HL-60/S4 treated with phorbol 12-myristate 13-acetate at 8.2 ng/mL for 4 days and 3 days (cell line): ENCODE data around the gene KCNQ1.

Source experiments
- in situ Hi-C: fragments of 300-500 bp; cut with MboI; formaldehyde crosslinking; loops from 2 replicates; pipeline ENCODE4 v1.15.0; 2022; ENCODE audit warnings: low sequenced_read_pairs

The KCNQ1 gene

DNA sequence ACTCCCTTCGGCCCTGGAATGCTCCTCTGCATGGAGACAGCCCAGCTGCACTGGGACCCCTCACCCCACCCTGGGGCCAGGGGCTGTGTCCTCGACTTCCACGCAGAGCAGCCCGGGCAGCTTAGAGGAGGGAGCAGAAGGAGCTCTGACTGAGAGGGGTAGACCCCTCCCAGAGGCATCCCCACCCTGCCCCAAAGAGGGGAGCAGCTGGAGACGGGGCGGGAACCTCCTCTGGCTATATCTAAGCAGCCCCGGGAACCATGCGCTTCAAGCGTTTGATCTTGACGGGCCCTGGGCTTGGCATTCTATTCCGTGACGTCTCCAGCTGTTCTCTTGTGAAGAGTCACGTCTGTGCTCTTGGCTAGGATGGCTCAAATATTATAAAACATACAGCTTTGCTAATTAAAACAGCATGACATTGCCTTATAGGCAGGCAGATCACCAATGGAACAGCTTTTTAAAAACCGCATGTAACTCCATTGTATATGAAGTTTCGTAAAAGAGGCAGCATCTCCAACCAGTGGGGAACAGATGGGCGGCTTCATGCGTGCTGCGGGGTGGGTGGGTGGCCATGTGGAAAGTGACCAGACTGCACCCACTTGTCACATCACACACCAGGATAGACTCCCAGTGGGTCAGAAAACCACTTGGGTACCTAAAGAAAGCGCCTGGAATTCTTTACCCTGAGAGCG lies 7.7 kb downstream of the KCNQ1 start:
- in situ Hi-C loops, result no loop called here

DNA sequence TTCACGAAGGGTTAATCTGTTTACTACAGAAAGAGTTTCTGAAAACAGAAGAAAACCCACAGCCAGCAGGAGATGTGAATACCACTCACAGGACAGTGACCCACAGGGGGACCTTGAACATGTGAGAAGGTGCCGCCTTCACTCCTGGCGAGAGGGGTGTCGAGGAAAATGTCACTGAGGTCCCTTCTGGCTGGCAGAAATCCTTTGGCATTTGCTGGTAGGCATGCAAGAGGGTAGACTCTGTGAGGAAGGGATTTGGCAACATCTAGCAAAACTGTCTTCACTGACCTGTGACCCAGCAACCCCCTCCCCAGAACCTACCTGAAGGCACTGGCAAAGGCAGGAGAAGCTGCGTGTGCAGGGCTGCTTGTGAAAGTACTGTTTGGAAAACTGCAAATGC lies 8.6 kb downstream of the KCNQ1 start:
- in situ Hi-C loops, result no loop called here

DNA sequence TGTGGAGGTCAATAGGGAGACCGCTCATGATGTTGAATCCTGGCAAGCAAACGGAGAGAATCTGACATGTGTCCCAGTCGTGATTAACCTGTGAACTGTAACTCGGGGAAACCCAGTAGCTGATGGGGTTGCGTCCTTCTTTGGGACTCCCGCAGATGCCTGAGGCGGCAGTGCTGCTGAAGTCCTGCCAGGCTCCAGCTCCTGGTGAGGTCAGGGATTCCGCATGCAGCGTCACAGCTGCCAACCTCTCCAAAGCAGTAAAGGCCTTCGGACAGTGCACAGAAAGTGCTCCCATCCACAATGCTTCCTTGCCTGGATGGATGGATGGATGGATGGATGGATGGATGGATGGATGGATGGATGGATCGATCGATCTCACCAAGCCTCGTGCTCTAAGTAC lies 13.5 kb downstream of the KCNQ1 start:
- in situ Hi-C loops, result no loop called here

DNA sequence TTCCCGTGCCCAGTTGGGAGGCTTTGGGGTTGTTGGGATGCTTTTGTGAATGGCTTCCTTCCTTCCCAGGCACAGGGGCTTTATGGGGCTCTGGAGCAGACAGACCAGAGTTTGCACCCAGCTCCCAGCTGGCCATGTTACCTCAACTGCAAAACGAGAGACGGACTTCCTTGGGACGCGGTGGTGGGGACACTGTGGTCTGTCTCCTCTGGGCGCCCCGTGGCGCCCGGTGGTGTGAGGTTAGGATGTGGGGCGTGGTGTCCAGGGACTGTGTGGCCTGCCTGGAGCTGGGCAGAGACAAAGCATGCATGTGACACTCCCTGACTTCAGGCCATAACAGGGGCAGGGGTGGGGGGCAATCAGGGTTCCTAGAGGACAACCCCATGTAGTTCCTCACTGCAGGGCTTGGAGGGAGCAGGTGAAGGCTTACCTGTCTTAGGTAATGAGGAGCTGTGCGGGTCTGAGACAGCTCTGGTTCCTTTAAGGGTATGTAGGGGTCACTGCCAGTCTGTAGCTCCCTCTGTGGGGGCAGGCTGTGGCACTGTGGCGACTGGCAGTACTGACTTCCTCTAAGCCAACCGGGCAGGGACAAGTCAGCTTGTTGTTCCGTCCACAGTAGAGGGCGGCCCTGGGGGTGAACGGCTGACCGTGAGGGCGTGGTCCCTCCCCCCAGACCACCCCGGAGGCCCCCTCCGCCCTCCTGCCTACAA lies 14.4 kb downstream of the KCNQ1 start:
- in situ Hi-C loops, result no loop called here

DNA sequence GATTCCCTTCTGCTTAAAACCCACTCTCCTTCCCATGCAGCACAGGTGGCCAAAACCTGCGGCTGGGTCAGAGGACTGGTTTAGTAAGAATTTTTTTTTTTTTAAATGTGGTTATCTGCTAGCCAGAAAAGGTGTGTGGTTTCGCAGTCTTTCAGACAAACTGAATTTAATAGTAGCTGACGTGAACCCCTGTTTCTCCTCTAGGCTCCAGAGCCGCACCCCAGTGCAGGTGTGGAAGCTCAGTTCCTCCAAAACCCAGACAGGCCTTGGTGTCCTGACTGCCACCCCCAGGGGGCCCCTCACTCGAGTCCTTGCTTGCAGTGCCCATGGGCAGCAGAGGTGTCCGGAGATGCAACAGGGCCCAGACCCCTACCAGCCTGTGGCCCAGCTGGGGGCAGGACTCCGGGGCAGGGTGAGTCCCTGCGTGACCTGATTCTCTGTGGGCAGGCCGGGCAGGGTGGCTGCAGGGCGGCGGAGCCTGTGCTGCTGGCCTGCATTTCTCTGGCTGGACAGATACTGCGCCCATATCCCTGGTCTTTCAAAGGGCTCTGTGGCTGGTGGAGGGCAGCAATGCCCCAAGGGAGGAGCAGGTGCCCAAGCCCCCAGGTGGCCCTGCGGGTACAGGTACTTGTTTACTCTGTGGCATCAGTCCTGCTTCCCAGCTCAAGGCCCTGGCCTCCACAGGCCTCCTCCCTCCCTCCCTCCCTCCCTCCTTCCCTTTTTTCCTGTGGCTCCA lies 15.2 kb downstream of the KCNQ1 start:
- in situ Hi-C loops, result no loop called here

DNA sequence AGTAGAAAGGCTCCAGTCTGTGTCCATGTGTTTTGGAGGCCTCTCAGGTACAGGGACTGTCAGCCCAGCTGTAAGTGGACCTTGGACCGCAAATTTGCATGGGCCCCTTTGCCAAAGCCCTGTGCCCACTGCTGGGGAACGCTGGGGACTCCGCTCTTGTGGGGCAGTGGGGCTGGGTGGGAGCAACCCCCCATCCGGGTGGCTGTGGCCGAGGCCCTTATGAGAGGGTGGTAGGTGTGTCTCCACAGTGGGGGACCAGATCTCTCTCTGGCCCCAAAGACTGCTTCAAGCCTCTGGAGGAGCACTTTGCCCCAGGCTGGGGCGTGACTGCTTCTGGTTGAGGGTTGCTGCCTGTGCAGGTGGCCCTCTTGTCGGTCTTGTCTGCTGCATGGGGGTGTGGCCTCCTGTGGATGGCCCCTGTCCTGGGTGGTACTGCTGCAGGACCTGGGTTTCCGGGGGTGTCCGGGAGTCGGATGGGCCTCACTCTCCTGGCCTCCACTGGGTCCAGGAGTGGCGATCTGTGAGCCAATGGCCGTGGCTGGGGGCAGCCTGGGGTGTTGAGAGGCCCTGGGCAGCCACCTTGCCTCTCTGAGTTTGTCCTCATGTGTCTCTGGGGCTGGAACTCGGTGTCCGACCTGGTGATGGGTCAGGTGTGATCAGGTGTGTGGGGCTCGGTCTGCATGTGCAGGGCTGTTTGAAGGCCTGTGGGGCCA lies 15.9 kb downstream of the KCNQ1 start:
- in situ Hi-C loops, result no loop called here

DNA sequence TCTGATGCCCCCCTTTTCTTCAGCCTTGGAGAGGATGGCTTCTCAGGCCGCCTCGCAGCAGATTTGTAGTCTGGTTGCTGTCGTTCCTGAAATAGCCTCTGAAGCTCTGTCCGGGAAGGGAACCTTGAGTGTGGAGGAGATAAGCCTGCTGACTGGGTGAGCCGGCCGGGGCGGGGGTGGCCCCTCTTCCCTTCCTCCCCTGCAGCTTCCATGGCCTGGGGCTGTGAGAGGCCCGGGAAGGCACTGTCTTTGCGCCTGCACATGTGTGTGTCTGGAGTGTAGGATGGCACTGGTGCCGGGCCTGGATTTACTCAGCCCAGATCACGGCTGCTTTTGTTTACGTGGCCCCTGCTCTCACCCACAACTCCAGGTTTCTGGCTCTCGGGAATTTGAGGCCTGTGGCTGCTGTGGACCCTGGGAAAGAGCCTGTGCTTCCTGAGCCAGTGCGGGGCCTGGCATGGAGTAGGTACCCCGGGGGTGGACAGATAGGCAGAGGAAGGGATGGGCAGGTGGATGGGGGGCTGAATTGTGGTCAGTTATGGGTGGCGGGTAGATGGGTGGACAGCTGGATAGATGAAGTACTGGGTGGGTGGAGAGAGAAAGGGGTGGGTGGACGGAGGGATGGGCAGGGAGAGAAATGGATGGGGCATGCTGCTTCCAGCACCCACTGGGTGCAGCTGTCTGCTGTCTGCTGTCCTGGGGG lies 16.6 kb downstream of the KCNQ1 start:
- in situ Hi-C loops, result no loop called here

DNA sequence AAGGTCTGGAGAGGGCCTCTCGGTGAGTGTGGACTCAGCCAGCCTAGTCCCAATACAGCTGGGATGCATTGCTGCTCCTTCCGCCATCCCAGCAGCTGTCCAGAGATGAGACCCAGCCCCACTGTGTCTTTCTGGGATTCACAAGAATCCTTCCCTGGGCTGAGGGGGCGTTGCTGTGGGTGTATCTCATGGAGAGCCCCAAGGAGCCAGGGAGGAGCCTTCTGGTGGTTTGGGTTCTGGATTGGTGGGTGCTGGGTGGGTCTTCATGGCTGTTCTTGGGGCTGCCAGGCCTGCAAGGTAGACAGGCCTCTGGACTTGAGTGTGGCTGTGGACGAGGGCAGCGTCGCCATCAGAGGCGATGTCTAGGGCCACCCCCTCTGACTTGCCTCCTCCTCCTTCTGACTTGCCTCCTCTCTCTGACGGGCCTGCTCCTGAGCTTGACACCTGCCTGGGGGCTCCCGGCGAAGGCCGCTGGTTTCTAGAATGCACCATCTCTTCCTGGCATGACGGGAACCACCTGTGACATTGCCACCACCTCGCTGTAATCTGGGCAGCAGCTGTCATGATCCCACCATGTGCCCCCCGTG lies 17.2 kb downstream of the KCNQ1 start:
- in situ Hi-C loops, result no loop called here

DNA sequence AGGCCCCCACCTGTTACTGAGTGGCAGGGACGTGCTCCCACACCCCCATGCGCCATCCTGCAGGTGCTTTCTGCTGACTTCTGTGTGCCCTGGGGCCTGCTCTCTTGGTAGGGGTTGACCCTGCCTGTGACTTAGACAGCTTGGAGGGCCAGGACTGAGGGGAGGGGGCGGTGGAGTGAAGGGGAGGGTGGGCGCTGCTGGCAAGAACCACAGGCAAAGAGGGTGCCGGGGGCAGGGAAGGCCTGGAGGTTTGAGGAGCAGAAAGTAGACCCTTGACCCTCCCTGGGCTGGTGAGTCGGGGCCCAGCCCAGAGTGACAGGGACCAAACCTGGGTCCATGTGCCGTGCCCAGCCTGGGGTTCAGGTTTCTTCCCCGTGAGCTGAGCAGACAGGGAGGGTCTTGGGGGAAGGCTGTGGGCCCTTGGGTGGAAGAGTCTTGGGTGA lies 17.8 kb downstream of the KCNQ1 start:
- in situ Hi-C loops, result no loop called here

DNA sequence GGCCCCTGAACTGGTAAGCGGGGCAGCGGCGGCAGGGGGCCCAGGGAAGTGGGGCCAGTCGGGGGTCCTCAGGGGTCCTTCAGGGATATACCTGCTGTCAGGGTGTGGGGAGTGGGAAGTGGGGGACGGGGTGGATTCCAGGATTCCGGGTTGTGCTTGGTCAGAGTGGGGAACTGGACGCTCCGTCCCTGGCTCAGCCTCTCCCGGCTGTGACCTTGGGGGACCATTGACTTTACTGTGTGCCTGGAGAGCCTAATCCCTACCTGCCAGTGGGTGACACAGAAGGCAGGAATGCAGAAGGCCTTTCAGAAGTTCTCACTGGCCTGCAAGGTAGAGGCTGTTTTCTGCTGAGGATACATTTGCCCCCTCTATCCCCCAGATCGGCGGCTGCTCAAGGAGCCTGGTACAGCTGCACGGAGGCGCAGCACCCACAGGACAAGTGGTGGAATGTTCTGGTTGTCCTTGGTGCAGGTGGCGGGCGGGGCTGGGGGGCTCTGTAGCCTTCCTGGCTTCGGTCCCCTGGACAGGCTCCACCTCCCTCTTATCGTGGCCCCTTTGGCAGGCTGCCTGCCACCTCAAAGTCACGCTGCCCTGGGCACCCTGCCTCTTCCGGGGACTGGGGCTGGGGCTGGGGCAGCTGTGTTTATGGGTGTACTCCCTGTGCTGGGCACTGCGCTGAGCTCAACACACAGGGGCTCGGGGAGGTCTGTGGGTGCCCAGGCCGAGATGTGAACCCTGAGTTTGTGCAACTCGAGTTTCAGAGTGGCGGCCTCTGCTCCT lies 18.4 kb downstream of the KCNQ1 start:
- in situ Hi-C loops, result no loop called here

DNA sequence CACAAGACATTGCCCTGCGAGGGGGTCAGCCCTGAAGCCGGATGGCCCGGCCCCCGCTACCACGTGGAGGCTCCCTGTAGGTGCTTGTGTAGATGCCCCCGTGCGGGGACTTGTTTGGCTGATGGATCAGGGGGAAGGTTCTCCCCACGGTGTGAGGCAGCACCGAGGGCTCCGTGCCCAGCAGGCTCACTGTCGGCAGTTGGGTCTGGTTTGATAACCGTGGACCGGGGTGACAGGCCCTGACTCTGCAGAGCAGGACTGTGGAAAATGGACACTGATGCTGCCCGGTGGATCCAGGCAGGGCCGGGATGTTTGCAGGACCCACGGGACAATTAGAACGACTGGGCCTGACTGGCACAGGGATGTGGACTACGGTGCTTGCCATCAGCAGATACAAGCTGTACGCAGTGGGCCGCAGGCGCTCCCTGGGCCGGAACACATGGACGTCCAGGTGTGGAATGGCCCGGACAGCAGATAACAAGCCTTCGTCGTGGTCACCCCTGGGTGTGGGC lies 19.0 kb downstream of the KCNQ1 start:
- in situ Hi-C loops, result no loop called here

DNA sequence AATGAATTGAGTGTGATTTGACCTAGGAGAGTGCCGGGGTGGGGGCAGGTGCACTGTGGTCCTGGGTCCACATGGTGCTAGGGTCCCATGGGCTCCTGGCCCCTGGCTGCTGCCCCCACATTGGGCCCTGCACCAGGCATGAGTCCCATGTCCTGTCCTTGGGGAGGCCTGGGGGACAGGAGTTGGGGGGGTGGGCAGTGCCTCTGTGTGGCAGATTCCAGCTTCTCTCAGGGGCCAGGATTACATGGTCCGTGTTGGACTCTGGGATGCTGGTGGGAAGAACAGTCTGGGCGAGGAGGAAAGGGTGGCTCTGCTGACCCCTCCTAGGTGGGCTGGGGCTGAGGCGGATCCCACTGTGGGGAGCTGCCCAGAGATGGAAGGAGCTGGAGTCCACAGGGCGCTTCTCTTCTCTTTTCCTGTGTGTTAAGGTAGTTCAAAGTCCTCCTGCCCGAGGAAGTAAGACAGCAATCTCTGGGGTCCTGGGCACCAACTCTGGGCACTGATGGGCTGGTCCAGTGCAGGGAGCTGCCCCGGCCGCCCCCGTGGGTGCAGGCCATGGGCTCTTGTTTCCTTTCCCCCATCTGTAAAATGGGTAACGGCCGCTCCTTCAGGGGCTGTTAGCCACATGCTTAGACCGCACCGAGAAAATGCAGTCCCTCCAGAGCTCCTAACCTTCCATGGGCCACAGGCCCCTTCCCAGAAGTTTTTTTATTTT lies 19.8 kb downstream of the KCNQ1 start:
- in situ Hi-C loops, result no loop called here

DNA sequence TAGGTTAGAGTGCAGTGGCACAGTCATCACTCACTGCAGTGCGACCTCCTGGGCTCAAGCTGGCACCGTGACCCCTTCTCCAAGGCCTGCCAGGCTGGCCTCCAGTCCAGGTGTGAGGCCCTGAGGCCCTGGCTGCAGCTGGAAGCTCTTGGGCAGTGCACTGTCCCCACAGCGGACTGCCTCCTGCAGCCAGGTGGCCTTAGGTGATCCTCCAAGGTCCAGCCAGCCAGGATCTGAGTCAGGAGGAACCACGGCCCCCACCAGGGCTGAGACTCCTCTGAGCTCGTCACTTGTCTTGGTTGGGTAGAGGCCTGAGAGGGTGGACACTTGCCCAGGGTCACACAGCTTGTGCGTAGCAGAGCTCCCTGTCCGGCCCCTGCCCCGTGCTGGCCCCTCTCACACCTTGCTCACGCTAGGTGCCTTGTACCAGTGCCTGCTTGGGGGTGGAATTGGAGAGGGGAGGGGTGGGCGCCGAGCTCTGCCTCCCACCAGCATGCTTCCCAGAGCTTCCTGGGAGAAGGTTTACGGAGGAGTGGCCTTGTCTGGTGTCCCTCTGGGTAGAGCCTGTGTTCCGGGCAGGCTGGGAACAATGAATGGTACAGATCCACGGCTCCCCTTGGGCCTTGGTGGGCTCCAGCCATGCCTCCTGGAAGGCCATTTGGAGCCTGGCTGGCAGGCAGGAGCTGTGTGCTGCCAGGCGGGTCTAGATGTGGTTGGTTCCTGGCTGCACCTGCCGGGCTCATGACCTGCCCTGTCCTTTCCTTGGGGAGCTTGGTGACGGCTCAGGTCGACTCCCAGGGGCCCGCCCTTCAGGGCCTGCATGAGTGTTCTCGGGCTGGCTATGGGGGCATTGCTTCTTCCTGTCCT lies 20.6 kb downstream of the KCNQ1 start:
- in situ Hi-C loops, result no loop called here

DNA sequence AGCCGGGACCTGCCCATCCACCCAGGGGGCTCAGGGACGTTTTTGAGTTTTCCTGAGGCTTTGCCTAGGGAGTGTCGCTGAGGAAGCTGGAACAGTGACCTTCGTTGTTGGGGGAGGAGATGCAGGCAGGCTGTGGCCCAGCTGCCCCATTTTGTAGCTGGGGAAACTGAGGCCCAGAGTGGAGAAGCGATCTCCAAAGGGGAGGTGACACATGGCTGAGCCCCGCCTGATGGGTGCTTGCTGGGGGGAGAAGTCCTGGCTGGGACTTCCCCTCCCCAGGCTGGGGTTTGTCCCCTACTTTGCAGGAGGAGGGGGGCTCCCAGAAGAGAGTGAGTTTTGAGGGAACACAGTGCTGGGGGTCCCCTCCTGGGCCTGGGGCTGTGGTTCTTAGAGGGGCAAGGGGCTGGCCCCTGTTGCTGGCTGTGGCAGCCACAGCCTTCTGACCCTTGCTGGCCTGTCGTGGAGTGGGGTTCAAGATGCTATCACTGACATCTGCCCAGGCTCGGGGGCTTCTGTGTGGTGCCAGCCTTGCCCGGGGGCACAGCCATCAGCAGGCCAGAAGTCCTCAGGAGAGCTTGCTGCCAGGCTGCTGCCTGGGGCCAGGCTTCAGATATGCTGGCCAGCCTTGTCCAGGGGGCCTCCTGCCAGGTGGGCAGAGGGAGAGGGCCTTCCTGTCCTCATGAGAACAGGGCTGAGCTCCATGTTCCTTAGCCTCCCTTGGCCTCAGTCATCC lies 21.4 kb downstream of the KCNQ1 start:
- in situ Hi-C loops, result no loop called here

DNA sequence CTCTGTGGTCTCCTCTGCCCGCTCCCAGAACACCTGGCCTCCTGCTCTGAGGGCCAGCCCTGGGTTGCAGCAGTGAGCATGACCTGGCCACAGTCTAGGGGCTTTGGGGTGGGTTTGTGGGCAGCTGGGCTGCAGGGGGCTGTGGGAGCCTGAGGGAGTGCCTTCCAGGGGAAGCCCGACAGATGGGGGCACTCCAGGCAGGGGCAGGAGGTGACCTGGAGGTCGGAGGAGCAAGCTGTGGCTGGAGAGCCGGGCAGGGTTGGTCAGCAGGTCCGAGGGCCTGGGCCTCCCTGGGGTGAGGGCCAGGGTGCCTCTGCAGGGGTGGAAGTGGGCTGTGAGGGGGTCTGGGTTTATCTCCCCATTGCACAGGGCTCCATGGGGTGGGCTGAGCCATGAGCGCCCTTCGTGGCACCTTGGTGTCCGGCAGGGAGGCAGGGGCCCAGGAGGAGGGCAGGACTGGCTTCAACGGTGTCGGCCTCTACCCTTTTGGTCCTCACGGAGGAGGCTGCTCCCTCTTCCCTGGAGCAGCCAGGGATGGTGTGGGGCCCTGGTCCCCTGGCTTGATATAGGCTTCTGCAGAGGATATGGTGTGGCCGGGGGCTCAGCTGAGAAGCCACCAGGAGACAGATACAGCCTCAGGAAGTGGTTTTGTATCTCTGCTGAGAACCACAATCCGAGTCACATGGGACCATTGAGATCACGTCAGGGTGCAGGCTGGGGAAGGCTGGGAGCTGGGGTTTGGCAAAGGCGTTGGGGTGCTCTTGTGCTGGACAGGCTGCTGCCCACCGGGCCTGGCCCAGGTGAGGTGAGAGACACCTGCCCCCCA lies 22.3 kb downstream of the KCNQ1 start:
- in situ Hi-C loops, result no loop called here

DNA sequence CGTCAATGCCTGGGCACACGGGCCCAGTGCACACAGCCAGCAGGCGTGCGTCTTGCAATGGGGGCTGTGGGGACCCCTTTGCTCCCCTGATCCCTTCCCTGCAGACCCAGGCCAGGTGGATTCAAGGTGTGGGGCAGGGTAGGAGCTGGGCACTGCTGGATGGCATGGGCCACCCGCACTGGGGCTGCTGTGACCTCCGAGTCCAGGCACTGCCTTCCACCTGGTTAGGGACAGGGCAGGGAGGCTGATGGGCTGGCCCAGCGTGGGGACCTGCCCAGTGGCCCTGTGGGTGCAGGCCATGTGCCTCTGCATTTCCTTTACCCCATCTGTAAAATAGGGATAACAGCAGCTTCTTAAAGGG lies 22.9 kb downstream of the KCNQ1 start:
- in situ Hi-C loops, result no loop called here
